HG02763 (cell line): ENCODE results near the gene OR10A4.
"Not testable (repeated sequence)": the region's sequence is repeated elsewhere in the genome, so short reads cannot be mapped to it uniquely, and the experiment has no call there.

Experiments used
- ATAC-seq: cut with Tn5 transposase; IDR thresholded peaks from one replicate; pipeline ENCODE4 v1.9.1; 2021; ENCODE audit warnings: mild to moderate bottlenecking, moderate library complexity; ENCODE audit not compliant: unreplicated experiment

Gene OR10A4, protein sequence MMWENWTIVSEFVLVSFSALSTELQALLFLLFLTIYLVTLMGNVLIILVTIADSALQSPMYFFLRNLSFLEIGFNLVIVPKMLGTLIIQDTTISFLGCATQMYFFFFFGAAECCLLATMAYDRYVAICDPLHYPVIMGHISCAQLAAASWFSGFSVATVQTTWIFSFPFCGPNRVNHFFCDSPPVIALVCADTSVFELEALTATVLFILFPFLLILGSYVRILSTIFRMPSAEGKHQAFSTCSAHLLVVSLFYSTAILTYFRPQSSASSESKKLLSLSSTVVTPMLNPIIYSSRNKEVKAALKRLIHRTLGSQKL

DNA sequence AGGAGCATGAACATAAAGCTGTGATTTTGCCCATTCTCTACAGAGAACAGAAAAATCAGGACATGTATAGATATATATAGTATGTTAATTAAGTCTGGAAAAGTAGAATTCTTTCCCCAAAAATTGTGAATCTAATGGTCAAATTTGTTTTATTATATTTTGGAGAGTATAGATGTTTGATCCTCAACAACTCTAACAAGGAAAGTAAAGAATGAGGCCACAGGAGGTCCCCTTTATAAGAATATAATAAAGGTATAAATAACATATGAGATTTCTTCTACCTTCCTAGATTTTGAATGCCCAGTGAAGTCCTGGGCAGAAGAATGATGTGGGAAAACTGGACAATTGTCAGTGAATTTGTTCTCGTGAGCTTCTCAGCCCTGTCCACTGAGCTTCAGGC, at the start of gene OR10A4:
TSS of gene OR10A4 (plus strand) at position 301 of the 400 bp plus-strand sequence. CDS start at position 324, 23 bp downstream.
- ATAC-seq = no peak

DNA sequence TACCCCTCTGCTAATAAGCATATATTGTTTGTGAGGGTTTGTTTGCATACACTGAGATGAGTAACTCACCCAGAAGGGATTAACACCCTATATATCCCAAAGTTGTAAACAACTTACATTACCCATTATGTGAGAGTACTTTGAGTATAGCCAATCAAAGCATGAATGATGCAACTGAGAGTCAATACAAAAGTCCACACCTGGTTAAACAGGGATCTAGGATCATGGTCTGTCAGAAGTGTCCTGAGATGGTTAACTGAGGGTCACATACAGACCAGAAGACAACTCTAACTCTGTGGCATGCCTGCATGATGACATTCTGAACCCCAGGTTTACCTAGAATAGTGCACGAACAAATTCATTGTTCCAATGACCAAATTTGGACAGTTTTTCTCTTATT, 48.3 kb upstream of the OR10A4 start:
- ATAC-seq = no peak

- no peak for ATAC-seq
Measured at GRCh38 chr11:6833356-6833755, 43.1 kb upstream of the OR10A4 start.

GRCh38 chr11:6834021-6834420, 42.4 kb upstream of the OR10A4 start:
- ATAC-seq = no peak

DNA sequence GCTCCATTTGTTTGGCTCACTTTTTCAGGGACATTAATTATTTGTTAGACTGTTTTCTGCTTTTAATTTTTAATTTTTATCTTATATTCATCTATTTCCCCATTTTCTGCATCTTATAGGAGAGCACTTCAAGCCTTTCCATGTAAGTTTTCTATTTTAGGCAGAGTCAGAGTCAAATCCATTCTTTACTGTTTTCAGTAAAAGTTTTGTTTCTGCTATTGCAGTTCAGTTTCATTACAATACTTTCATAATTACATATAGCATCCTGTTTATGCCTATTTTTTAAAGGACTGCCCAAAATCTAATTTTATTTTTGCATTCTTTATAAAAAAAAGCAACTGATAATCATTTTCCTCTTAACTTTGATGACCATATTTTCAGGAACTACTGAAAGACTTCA, 34.7 kb upstream of the OR10A4 start:
- no peak for ATAC-seq

GRCh38 chr11:6843670-6844069, 32.8 kb upstream of the OR10A4 start:
- ATAC-seq = no peak

DNA sequence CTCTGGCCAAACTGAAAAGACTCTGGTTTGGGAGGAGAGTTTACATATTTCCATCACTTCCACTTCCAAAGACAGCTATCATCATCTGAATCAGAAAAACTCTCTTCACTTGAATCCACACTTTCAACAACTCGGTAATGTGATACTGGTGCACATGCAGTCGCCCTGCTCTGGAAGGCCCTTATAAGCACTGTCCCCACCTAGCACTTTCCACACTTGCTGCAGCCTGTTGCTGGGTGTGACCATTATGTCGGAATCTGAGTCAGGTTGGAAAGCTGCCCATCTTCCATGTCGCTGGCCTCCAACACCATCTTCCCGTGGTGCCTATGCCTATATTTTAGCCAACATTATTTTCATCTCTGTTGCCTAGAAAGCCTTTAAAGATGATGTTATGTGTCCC, 32.1 kb upstream of the OR10A4 start:
- no peak for ATAC-seq

- ATAC-seq = no peak
Measured at GRCh38 chr11:6845383-6845782, 31.0 kb upstream of the OR10A4 start, which contains the start of gene OR10A5. Gene OR10A5, plus strand, starts transcription at chr11:6845683. Its CDS starts 0 bp downstream, at chr11:6845683.

- ATAC-seq = no peak
Measured at GRCh38 chr11:6850526-6850925, 25.9 kb upstream of the OR10A4 start.

GRCh38 chr11:6854801-6855200, 21.6 kb upstream of the OR10A4 start:
- not testable (repeated sequence) for ATAC-seq

DNA sequence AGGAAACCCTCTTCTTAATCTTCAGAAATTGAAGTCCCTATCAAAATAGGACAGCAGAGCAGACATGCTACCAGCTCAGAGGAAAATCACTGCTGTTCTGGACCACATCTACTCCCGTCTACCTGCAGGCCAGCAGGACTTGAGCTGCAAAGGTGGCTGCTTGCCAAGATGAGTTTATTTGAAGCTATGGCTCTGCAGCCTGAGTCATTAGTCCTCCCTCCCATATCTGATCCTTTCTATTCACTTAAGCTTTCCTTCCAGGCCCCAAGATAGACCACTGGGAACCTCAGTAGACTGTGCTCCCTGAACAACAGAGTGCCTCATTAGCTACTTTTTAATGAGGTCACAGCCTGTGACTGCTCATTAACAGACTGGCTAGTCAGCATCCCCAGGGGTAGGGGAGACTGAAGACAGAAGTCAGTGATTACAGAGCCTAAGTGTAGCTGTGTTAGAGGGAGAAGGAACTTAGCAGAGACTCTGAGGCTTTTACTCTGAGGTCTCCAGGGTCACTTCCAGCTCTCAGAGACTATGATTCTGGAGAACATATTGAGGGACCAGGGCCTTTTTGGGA, 20.4 kb upstream of the OR10A4 start:
- no peak for ATAC-seq

DNA sequence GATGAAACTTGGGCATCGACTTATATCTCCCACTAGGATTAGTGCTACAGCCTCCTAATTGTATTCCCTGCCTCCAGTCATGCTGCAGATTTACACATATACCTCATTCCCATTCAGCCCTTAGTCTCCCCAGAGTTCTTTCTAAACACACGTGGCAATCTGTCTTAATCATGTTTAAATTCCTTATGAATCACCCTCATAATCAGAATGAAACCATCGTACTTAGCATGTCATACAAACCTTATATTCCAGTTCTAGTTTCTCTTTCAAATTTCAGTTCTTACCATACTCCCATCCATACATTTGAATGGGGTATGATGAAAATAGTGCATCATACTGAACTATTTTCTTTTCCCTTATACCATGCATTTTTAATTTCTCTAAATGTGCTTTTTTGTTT, 19.6 kb upstream of the OR10A4 start:
- no peak for ATAC-seq

DNA sequence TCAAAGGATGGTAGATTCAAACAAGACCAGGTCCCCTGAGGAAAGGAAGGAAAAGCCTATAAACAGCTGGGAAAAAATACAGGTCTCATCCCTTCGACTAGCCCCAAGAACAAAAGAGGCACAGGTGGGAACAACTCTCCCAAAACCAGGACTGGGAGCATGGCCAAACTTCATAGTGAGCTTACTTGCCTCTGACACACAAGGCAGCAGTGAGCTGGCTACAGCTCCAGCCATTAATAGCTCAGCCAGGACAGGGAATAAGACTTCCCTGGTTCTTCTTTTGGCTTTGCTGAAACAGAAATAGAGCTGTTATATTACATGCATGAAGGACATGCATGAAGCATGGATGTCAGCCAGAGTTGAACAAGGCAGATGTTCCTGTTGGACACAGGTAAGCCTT, 13.5 kb upstream of the OR10A4 start, which contains the start of gene OR10A2:
TSS of gene OR10A2 (plus strand) at position 97 of the 400 bp plus-strand sequence. CDS start 6,698 bp downstream, outside the sequence.
- no peak for ATAC-seq

DNA sequence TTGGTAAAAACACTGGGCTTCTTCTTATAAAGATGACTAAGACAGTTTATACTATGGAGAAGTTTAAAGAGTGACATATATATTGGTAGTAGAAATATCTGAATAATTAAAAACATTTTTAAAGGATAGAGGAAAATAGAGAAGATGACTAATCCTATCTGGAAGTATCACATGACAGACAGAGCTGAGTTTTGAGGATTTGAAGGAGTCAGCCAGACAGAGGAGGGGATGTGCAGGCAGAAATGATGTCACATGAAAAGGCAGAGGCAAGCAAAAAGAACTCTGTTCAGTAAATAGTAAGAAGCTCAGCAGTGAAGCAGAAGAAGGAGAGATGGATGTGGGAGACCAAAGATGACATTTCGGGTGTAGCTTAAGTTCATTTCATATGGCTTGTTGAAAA, 12.0 kb upstream of the OR10A4 start:
- no peak for ATAC-seq

- no peak for ATAC-seq
Measured at GRCh38 chr11:6871278-6871677, 5.1 kb upstream of the OR10A4 start.

GRCh38 chr11:6875761-6876160, 664 bp upstream of the OR10A4 start:
- ATAC-seq = no peak

DNA sequence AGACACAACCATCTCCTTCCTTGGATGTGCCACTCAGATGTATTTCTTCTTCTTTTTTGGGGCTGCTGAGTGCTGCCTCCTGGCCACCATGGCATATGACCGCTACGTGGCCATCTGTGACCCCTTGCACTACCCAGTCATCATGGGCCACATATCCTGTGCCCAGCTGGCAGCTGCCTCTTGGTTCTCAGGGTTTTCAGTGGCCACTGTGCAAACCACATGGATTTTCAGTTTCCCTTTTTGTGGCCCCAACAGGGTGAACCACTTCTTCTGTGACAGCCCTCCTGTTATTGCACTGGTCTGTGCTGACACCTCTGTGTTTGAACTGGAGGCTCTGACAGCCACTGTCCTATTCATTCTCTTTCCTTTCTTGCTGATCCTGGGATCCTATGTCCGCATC, 489 bp downstream of the OR10A4 start:
- ATAC-seq = no peak

DNA sequence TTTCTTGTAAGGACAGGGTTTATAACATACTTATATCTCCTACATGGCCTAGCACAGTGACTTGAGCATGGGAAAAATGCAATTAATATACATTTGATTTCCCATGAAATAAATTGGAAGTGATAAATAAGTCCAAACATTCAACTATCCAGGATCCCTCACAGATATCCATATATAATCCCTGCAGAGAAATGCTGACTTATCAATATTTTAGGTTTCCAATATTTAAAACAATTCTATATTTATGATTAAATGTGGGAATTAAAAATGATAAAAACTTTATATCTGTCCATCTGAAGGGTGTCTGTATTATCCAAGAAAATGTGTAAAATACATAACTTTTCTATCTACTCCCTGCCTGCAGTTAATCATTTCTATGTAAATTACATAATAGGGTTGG, 6.3 kb downstream of the OR10A4 start:
- no peak for ATAC-seq

- ATAC-seq = not testable (repeated sequence)
Measured at GRCh38 chr11:6887711-6888110, 11.3 kb downstream of the OR10A4 start.

DNA sequence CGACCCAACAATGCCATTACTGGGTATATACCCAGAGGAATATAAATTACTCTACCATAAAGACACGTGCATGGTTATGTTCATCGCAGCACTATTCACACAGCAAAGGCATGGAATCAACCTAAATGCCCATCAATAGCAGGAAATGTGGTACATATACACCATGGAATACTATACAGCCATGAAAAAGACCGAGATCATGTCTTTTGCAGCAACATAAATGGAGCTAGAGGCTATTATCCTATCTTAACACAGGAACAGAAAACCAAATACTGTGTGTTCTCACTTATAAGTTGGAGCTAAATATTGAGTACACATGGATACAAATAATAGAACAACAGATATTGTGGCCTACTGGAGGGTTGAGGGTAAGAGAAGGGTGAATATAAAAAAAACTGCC, 12.4 kb downstream of the OR10A4 start:
- no peak for ATAC-seq

- ATAC-seq = no peak
Measured at GRCh38 chr11:6889835-6890234, 13.4 kb downstream of the OR10A4 start.

GRCh38 chr11:6892400-6892799, 16.0 kb downstream of the OR10A4 start, which contains the start of gene OR2D2:
Gene OR2D2, minus strand, starts transcription at chr11:6892500. Its CDS starts 0 bp downstream, at chr11:6892500.
- ATAC-seq = no peak
